ENCODE results near the gene EFCAB8.

EFCAB8 gene

GRCh38 chr20:32997431-32997830 lies 138.7 kb downstream of the EFCAB8 start:
- TF ChIP-seq CTCF (conservative IDR thresholded peaks at IDR 0.05; ENCODE audit: low read length) = no peak
- no peak for DNase-seq (ENCODE audit: low read depth)
- H3K4me3 ChIP-seq (ENCODE audit: low read length) = no peak overlapping the region

DNA sequence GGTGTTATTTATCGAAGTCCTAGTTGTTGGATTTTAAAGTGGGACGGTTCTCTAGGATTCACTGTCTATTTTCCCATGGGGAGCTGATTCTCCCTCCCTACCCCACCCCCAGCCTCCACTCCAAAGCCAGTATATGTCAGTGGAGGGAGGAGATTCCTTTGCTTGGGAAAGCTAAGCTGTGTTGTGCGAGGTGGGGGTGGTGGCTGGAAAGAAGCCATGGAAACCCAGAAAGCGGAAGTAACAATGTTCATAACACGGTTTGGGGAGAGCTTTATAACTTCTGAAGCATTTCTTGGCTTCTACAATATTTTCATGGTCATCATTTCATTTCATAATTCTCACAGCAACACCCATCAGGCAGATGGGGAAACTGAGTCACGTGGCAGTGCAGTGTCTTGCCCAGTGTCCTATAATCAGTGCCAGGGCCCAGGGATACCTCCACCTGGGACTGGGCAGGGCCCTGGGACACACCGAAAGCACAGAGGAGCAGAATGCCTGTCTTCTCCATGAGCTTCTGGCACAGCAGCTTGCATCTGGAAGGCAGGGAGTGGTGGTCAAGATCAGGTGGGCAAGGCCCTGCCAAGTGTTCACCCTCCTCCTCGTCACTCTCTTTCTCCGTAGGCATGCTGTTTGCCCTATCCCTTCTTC lies 141.0 kb downstream of the EFCAB8 start:
- H3K4me3 ChIP-seq (ENCODE audit: low read length) = no peak overlapping the region
- DNase-seq (ENCODE audit: low read depth) = no peak
- no peak for TF ChIP-seq CTCF (conservative IDR thresholded peaks at IDR 0.05; ENCODE audit: low read length)

DNA sequence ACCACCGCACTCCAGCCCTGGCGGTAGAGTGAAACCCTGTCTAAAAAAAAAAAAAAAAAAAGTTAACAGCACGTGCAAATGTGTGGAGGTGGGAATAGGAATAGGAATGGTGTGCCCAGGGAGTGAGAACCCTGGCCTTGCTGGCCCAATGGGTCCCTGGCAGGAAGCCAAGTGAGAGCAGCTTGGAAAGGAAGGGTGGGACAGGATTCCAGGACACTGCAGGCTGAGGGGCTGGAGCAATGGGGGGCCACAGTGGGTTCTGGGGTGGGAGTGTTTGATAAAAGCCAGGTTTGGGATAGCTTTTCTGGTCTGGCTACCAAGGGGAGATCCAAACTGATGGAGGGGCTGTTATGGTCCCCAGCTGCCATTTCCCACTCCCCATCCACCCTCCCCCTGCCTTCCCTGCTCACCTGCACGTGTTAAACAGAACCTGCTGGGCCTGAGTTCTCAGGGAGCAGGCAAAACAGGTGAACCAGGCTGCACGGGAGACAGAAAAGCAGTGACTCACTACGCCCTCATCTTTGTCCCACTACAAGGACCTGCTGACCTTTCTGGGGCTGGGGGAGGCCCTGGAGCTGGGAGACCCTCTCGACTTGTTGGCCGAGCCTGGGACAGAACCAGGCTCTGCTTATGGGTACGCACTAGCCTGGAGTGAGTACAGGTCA lies 142.2 kb downstream of the EFCAB8 start:
- no peak for TF ChIP-seq CTCF (conservative IDR thresholded peaks at IDR 0.05; ENCODE audit: low read length)
- no peak for DNase-seq (ENCODE audit: low read depth)
- H3K4me3 ChIP-seq (ENCODE audit: low read length) = no peak overlapping the region

DNA sequence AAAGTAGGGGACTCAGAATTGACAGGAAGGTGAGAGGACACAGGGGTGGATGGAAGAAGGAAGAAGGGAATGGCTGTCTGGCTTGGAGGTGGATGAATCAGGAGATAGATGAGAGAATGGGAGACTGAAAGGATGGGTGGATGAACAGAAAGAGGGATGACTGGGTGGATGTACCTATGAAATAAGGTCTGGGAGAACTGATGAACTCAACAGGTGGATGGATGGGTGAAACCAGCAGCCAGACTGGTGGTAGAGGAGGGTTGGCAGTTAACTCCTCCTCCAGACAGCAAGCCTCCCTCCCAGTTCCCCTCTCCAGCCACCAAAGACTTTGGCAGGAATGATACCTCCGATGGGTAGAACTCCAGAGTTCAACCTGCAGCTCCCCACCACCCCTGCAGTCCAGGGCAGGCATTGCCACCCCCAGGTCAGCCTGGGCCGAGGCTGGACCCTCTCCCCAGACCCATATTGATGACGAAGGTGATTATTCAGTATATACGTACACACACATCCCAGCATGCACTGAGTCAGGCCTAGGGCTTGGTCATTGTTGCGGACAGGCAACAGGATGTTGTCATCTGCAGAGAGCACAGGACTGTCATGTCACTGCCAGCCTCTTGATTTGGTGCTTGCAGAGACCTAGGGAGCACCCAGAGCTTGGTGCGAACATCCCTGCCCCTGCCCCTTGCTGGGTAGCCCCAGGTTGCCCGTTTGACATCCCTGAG lies 143.5 kb downstream of the EFCAB8 start:
- TF ChIP-seq CTCF (conservative IDR thresholded peaks at IDR 0.05; ENCODE audit: low read length) = no peak
- H3K4me3 ChIP-seq (ENCODE audit: low read length) = no peak overlapping the region
- no peak for DNase-seq (ENCODE audit: low read depth)

DNA sequence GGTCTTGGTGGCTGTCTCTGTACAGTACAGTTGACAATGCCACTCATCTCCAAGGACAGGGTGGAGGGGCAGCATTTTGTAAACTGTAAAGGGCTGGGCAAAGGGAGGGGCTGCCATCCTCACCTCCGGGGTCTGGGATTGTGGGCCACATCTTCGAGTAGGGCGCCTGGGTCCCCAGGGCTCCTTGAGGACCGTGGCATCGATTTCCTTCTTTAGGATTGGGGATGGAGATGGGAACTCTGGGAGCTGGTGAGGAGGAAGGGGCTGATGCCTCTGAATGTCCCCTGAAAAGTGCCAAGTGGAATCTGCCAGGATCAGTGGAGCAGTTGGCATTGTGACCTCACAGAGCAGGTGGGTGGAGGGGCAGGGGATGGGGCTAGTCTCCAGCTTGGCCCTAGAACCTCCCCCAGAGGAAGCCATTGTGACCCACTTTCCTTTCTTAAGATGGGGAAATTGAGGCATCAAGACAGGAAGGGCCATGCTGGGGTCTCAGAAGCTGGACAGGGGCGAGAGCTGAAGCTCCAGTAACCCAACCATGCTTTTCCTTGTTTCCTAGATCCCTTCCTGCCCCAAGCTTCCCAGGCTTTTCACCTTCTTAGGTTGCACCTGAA lies 145.5 kb downstream of the EFCAB8 start, which contains the start of gene SUN5:
SUN5 (minus strand) TSS at position 293 of the 611 bp plus-strand sequence; CDS start at position 200, 93 bp downstream.
- H3K4me3 ChIP-seq (ENCODE audit: low read length) = no peak within 1 kb of the TSS
- no peak for TF ChIP-seq CTCF (conservative IDR thresholded peaks at IDR 0.05; ENCODE audit: low read length)
- DNase-seq (ENCODE audit: low read depth) = no peak

- no peak overlapping the region for H3K4me3 ChIP-seq (ENCODE audit: low read length)
- DNase-seq (ENCODE audit: low read depth) = no peak
- peak; percentile 35 for TF ChIP-seq CTCF (conservative IDR thresholded peaks at IDR 0.05; ENCODE audit: low read length)
Measured at GRCh38 chr20:33005132-33005566, 146.4 kb downstream of the EFCAB8 start.
